Peyer's patch (tissue), 4 donors: ENCODE data around the gene FZD10.

ENCODE experiments used
- CTCF ChIP-seq, 6 experiments: fragments of 450-650 bp in 4 of 6; fragments of 200-600 bp in 2 of 6; sonication (generic) in 1 of 6; IDR thresholded peaks; one replicate each; pipeline ENCODE4 v1.5.1; 2017 to 2019; ENCODE audit warnings: antibody characterized with exemption in 6 of 6, mild to moderate bottlenecking in 3 of 6, moderate library complexity in 1 of 6
- POLR2A ChIP-seq, 2 donors: fragments of 450-650 bp; IDR thresholded peaks; one replicate each; pipeline ENCODE4 v1.5.1; 2017; ENCODE audit warnings: antibody characterized with exemption in 2 of 2, mild to moderate bottlenecking in 2 of 2, moderate library complexity in 2 of 2

GRCh38 chr12:130213249-130213648 is 51.0 kb downstream of the FZD10 start:
- TF ChIP-seq CTCF (IDR thresholded peaks at IDR 0.05) (no peak), POLR2A (IDR thresholded peaks at IDR 0.05) (no peak)
